Duodenal mucosa (tissue), 2 donors: ENCODE results near the gene SPX.
A peak's percentile ranks its signal among the peaks of the same experiment; 100 is the strongest.

ENCODE experiments used
- H3K27ac ChIP-seq: one replicate; pipeline ENCODE4 v1.7.0; 2013; ENCODE audit warnings: low read depth, low read length
- H3K27me3 ChIP-seq, 2 donors: one replicate each; pipeline ENCODE4 v1.7.0; 2013; ENCODE audit warnings: low read length in 2 of 2, control low read depth in 1 of 2; ENCODE audit not compliant: insufficient read depth in 2 of 2, control insufficient read depth in 1 of 2
- H3K36me3 ChIP-seq, 2 donors: one replicate each; pipeline ENCODE4 v1.7.0; 2013; ENCODE audit warnings: low read length in 2 of 2, control low read depth in 1 of 2; ENCODE audit not compliant: insufficient read depth in 2 of 2, control insufficient read depth in 1 of 2
- H3K4me1 ChIP-seq, 2 donors: one replicate each; pipeline ENCODE4 v1.7.0; 2013; ENCODE audit warnings: low read length in 2 of 2, control low read depth in 1 of 2; ENCODE audit not compliant: insufficient read depth in 2 of 2, control insufficient read depth in 1 of 2
- H3K4me3 ChIP-seq, 2 donors: one replicate each; pipeline ENCODE4 v1.7.0; 2013; ENCODE audit warnings: low read length in 2 of 2, low read depth in 1 of 2
- H3K9ac ChIP-seq, 2 donors: one replicate each; pipeline ENCODE4 v1.7.0; 2013; ENCODE audit warnings: low read length in 2 of 2, low read depth in 1 of 2
- H3K9me3 ChIP-seq, 2 donors: one replicate each; pipeline ENCODE4 v1.7.0; 2013; ENCODE audit warnings: low read length in 2 of 2, control low read depth in 1 of 2; ENCODE audit not compliant: control insufficient read depth in 1 of 2

Gene SPX, protein sequence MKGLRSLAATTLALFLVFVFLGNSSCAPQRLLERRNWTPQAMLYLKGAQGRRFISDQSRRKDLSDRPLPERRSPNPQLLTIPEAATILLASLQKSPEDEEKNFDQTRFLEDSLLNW

DNA sequence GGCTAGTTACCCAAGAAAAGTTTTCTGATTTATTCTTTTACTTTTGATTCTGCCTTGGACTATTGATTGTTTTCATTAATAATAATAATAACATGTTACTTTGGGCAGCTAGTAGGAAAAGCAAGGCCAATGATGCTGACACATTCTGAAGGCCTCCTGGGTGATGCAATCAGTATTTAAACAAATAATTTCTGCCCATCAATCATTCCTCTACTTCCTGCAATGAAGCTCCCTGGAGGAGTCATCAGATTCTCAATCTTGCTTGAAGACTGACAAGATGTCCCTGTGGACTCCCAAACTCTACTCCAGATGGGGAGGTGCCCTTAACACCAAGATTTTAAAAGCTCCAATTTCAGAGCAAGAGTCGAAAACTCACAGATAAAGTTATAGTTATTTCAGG lies at the start of gene SPX:
Gene SPX (plus strand): TSS at position 244 of the 400 bp plus-strand sequence. CDS start 177 bp downstream, outside the sequence.
- H3K9me3 ChIP-seq: no peaks in the 10 kb centered on the region
- no peak within 1 kb of the TSS for H3K27ac ChIP-seq
- no peak within 1 kb of the TSS for H3K9ac ChIP-seq
- no peaks in the 10 kb centered on the region for H3K4me1 ChIP-seq
- H3K27me3 ChIP-seq: peaks cover 16 to 32% of the 10 kb centered on the region in 2 donors
- no peaks in the 10 kb centered on the region for H3K36me3 ChIP-seq
- H3K4me3 ChIP-seq: peak within 1 kb of the TSS in 1 of 2 donors; percentile 61

DNA sequence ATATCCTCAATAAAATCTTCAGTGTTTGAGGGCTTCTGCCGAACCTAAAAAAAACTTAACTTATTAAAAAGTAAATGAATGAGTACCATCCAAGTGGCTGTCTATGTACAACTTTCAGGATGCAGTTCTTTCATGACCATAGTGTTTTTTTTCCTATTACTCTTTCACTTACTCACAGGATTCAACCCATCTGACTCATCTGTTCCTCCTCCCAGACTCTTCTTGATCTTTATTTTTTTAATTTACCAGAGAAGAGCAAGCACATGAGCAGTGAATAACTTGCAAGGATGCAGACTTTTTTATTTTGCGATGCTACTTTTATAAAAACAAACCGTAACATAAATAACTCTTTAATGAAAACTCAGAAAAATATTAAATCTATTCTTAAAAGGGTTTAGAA lies 49.1 kb upstream of the SPX start:
- Histone ChIP-seq H3K9ac (no peak overlapping the region), H3K27ac (no peak overlapping the region), H3K4me3 (no peak overlapping the region), H3K36me3 (peaks cover 17 to 49% of the 10 kb centered on the region in 2 donors), H3K27me3 (no peaks in the 10 kb centered on the region), H3K9me3 (no peaks in the 10 kb centered on the region), H3K4me1 (no peaks in the 10 kb centered on the region)

DNA sequence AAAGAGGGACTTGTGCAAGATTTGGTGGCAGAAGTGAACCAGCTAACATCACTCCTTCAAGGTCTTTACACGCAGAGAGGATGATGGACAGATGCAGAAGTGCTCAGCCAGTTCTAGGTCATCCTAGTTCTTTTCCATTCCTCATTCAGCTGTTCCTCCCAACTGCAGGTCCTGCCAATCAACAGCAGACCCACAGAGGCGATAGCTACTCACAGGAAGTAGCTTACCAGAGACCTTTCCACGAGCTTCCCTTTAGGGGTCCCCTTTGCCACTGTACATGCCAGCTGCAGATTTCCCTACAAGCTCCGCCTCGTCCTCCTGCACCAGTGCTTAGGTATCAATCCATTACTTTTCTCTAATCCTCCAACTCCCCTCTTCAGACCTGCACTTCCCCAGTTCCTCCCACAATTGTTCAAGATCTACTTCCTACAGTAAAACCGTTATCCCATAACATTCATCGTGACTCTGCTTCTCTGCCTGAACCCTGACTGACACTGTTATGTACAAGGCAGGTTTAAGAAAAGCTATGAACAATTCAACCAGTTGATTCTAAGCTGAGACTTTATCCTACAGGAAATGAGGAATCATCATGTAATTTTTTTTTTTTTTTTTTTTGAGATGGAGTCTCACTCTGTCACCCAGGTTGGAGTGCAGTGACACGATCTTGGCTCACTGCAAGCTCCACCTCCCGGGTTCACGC lies 47.2 kb upstream of the SPX start:
- no peak overlapping the region for H3K27ac ChIP-seq
- no peaks in the 10 kb centered on the region for H3K27me3 ChIP-seq
- H3K4me1 ChIP-seq: no peaks in the 10 kb centered on the region
- H3K9me3 ChIP-seq: no peaks in the 10 kb centered on the region
- H3K9ac ChIP-seq: no peak overlapping the region
- H3K36me3 ChIP-seq: peaks cover 12 to 42% of the 10 kb centered on the region in 2 donors
- H3K4me3 ChIP-seq: no peak overlapping the region

DNA sequence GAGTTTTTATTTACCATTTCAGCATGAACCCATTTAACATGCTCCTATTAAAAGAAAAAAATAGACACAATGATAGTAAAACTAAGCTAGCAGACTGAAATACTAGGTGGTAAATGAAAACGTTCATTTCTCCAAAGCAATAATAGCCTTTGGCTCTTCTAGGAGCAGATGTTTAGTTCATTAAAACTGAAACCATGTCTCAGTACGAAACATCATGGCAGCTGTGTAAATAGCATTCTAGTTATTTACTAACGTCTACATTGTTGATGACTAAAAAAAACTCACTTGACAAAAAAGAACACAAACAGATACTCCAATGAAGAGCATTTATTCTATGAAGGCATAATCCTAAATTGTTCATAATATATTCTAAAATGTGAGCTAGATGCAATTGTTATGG lies 42.6 kb upstream of the SPX start:
- peaks cover 8 to 36% of the 10 kb centered on the region in 2 donors for H3K36me3 ChIP-seq
- H3K9me3 ChIP-seq: no peaks in the 10 kb centered on the region
- no peak overlapping the region for H3K9ac ChIP-seq
- no peaks in the 10 kb centered on the region for H3K4me1 ChIP-seq
- no peak overlapping the region for H3K4me3 ChIP-seq
- H3K27me3 ChIP-seq: no peaks in the 10 kb centered on the region
- no peak overlapping the region for H3K27ac ChIP-seq

DNA sequence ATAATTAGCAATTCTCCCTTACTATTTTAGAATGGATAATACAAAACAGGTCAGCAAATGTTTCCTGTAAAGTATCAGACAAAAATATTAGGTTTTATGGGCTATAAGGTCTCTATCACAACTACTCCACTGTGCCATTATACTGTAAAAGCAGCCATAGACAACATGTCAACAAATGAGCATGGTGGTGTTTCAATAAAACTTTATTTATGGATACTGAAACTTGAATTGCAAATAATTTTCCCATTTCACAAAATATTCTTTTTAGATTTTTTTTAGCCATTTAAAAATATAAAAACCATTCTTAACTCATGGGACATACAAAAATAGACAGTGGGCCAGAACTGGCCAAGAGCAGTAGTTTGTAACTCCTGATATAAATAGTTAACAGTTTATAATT lies 40.1 kb upstream of the SPX start:
- H3K9me3 ChIP-seq: no peaks in the 10 kb centered on the region
- H3K27ac ChIP-seq: no peak overlapping the region
- H3K4me3 ChIP-seq: no peak overlapping the region
- H3K9ac ChIP-seq: no peak overlapping the region
- no peaks in the 10 kb centered on the region for H3K27me3 ChIP-seq
- peaks cover 7 to 25% of the 10 kb centered on the region in 2 donors for H3K36me3 ChIP-seq
- H3K4me1 ChIP-seq: no peaks in the 10 kb centered on the region

DNA sequence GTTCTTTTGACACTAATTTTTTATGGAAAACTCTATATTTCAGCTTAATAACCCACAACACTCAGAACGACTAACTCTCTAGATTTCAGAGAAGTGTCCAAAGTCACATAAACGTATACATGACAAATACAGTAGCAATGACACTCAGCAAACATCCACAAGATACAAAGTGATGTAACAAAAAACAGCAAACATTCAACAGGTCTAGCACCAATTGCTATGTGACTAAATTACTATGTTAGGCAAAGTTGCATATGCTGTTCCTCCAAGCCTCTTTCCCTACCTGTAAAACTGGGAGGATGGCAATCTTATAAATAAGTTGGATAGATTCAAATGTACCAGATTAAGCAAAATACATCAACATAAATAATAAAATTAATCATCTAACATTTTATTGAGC lies 26.3 kb upstream of the SPX start:
- peaks cover 20 to 26% of the 10 kb centered on the region in 2 donors for H3K4me1 ChIP-seq
- no peak overlapping the region for H3K27ac ChIP-seq
- H3K4me3 ChIP-seq: no peak overlapping the region
- no peaks in the 10 kb centered on the region for H3K9me3 ChIP-seq
- H3K9ac ChIP-seq: no peak overlapping the region
- peaks cover 7 to 27% of the 10 kb centered on the region in 2 donors for H3K36me3 ChIP-seq
- no peaks in the 10 kb centered on the region for H3K27me3 ChIP-seq

DNA sequence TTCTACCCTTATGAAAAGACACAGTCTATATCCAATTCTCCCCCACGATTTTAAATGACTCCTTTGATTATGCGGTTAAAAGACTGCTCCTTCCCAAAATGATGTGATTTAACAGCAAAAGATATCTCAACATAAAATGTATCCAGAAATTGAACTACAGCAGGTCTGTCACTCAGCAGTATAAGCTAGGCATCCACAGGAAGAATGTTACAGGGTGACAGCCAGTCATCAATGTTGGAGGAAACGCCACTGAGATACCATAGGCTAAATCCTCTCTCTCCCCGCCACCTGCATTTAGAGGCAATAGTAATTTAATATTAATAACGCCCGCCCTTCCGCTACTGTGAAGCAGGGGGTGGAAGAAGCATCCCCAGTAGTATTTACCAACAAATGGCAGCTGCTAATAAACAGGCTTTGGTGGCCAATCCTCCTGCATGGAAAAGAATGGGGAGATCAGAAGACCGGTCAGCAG lies 25.3 kb upstream of the SPX start:
- Histone ChIP-seq H3K4me1 (peaks cover 20 to 26% of the 10 kb centered on the region in 2 donors), H3K4me3 (peak overlapping the region; percentile 88), H3K9me3 (no peaks in the 10 kb centered on the region), H3K27me3 (no peaks in the 10 kb centered on the region), H3K36me3 (peaks cover 7 to 23% of the 10 kb centered on the region in 2 donors), H3K27ac (peak overlapping the region; percentile 70), H3K9ac (peak overlapping the region; percentile 61 to 79)

DNA sequence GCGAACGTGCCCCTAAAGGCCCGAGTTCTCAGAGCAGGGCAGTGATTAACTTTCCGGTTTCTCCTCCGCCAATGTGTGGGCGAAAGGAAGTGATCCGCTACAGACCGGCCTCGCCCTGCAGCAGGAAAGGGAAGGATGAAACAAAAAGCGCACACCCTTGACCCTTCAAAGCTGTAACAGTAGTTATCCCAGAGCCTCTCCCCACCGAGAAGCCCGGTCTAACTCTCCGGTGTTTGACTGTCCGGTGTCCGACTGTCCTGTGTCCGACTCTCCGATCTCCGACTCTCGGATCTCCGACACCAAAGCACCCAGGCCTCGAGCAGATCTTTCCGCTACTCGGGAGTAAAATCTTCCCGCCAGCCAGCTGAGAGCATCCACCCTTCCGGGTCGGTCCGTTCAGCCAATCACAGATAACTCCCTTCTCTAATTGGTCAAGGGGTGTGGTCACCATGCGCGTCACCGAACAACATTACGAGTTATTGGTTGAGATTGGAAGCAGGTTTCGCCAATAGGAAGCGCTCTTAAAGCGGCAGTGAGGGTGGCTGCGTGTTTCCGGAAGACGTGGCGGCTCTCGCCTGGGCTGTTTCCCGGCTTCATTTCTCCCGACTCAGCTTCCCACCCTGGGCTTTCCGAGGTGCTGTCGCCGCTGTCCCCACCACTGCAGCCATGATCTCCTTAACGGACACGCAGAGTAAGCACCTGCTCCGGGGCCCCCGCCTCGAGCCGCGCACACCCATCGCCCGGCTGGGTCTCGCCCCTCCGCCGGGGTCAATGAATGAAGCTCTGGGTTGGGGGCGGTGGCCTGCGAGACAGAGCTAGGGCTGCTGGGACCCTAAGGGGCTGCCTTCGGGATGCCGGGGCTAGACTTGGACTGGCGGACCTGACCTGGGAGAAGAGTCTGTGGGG lies 24.6 kb upstream of the SPX start, which contains the start of the genes GOLT1B and RECQL:
Gene GOLT1B (plus strand): TSS at position 532 of the 906 bp plus-strand sequence. CDS start 135 bp downstream, at position 667.
Gene RECQL (minus strand): TSS at position 378 of the 906 bp plus-strand sequence. CDS start 2,065 bp downstream, outside the sequence.
- peak within 1 kb of the TSS; percentile 88 for H3K4me3 ChIP-seq
- H3K27me3 ChIP-seq: no peaks in the 10 kb centered on the region
- peak within 1 kb of the TSS; percentile 70 for H3K27ac ChIP-seq
- H3K36me3 ChIP-seq: peaks cover 7 to 17% of the 10 kb centered on the region in 2 donors
- H3K9ac ChIP-seq: peak within 1 kb of the TSS; percentile 79 to 90
- no peaks in the 10 kb centered on the region for H3K9me3 ChIP-seq
- peaks cover 20 to 26% of the 10 kb centered on the region in 2 donors for H3K4me1 ChIP-seq

DNA sequence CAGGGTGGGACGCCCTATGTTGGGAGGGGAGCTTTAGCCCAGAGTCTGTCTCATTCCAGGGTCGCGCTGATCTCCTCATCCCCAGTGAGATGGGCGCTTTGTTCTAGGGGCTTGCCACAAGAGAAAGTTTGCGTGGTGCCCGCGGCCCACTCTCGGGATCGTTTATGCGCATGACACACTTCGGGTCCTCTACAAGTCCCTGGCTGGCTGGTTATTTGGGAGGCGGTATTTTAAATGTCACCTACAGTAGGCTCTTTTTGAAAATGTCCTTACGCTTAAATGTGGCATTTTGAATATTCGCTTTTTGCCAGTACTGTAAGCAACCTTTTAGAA lies 24.0 kb upstream of the SPX start:
- peak overlapping the region; percentile 59 for H3K27ac ChIP-seq
- H3K9me3 ChIP-seq: no peaks in the 10 kb centered on the region
- H3K9ac ChIP-seq: peak overlapping the region; percentile 76 to 90
- peaks cover 20 to 26% of the 10 kb centered on the region in 2 donors for H3K4me1 ChIP-seq
- H3K36me3 ChIP-seq: peaks cover 2 to 11% of the 10 kb centered on the region in 2 donors
- H3K27me3 ChIP-seq: no peaks in the 10 kb centered on the region
- peak overlapping the region; percentile 88 for H3K4me3 ChIP-seq
